Progenitor cell of endocrine pancreas (in vitro differentiated cells): ENCODE results near the gene CHST15. TPM values are rescaled to one million over a fixed set of nuclear protein-coding genes. Genes with fewer than 3 reads are reported as not detected.

Source experiments
- DNase-seq: peaks from one replicate; pipeline ENCODE4 v3.0.0; 2021; ENCODE audit warnings: low spot score; ENCODE audit not compliant: unreplicated experiment
- H3K27ac Mint-ChIP-seq: 2 replicates; pipeline ENCODE4 v1.8.0; 2021; ENCODE audit warnings: mild to moderate bottlenecking, moderate library complexity, mixed read lengths
- H3K27me3 Mint-ChIP-seq: 2 replicates; pipeline ENCODE4 v1.8.0; 2021; ENCODE audit warnings: mixed read lengths
- H3K36me3 Mint-ChIP-seq: 2 replicates; pipeline ENCODE4 v1.8.0; 2022; ENCODE audit warnings: mixed read lengths; ENCODE audit not compliant: insufficient read depth
- H3K4me1 Mint-ChIP-seq: 2 replicates; pipeline ENCODE4 v1.8.0; 2021; ENCODE audit warnings: low read depth, mixed read lengths
- H3K4me3 Mint-ChIP-seq: 2 replicates; pipeline ENCODE4 v1.8.0; 2021; ENCODE audit warnings: low read depth, mild to moderate bottlenecking, moderate library complexity, mixed read lengths
- H3K9me3 Mint-ChIP-seq: 2 replicates; pipeline ENCODE4 v1.8.0; 2021; ENCODE audit warnings: low read depth, mixed read lengths
- CTCF ChIP-seq: fragments of 200-600 bp; sonication (generic); IDR thresholded peaks from one replicate; pipeline ENCODE4 v1.5.0; 2021; ENCODE audit warnings: antibody characterized with exemption, mild to moderate bottlenecking; ENCODE audit not compliant: unreplicated experiment
- total RNA-seq: library from RNA; stranded (reverse); gene quantifications from 2 replicates; pipeline ENCODE4 v1.2.1, GENCODE V29; 2021

CHST15 gene
- total RNA-seq, 1 donor from 2014 or later = 7.9 TPM

- H3K4me3 Mint-ChIP-seq = no peak overlapping the region
- H3K27me3 Mint-ChIP-seq = peaks cover 20% of the 10 kb centered on the region
- no peak for TF ChIP-seq CTCF
- no peak overlapping the region for H3K27ac Mint-ChIP-seq
- no peak for DNase-seq
- peaks cover under 1% of the 10 kb centered on the region for H3K4me1 Mint-ChIP-seq
- H3K36me3 Mint-ChIP-seq = no peaks in the 10 kb centered on the region
- H3K9me3 Mint-ChIP-seq = no peaks in the 10 kb centered on the region
Measured at GRCh38 chr10:124070666-124071065, 22.7 kb downstream of the CHST15 start.

- Mint-ChIP-seq H3K36me3 (no peaks in the 10 kb centered on the region), H3K9me3 (no peaks in the 10 kb centered on the region), H3K27ac (no peak overlapping the region), H3K4me1 (peaks cover 7% of the 10 kb centered on the region), H3K4me3 (no peak overlapping the region), H3K27me3 (peaks cover 19% of the 10 kb centered on the region)
- no peak for DNase-seq
- no peak for TF ChIP-seq CTCF
Measured at GRCh38 chr10:124069341-124070264, 23.8 kb downstream of the CHST15 start.

- no peak for DNase-seq
Measured at GRCh38 chr10:124068929-124069328, 24.5 kb downstream of the CHST15 start.

GRCh38 chr10:124067825-124068400 lies 25.5 kb downstream of the CHST15 start:
- no peaks in the 10 kb centered on the region for H3K36me3 Mint-ChIP-seq

More at GRCh38 chr10:124068929-124069328, 24.5 kb downstream of the CHST15 start:
- no peaks in the 10 kb centered on the region for H3K9me3 Mint-ChIP-seq
- H3K27me3 Mint-ChIP-seq = peaks cover 16% of the 10 kb centered on the region
- no peak overlapping the region for H3K4me3 Mint-ChIP-seq
- no peaks in the 10 kb centered on the region for H3K36me3 Mint-ChIP-seq
- no peak for TF ChIP-seq CTCF
- H3K4me1 Mint-ChIP-seq = peaks cover 12% of the 10 kb centered on the region
- no peak overlapping the region for H3K27ac Mint-ChIP-seq

More at GRCh38 chr10:124067825-124068400, 25.5 kb downstream of the CHST15 start:
- DNase-seq = no peak
- Mint-ChIP-seq H3K27me3 (peaks cover 16% of the 10 kb centered on the region), H3K9me3 (no peaks in the 10 kb centered on the region), H3K27ac (no peak overlapping the region), H3K4me3 (no peak overlapping the region), H3K4me1 (peaks cover 16% of the 10 kb centered on the region)
- no peak for TF ChIP-seq CTCF
